ENCODE results near the gene REV3L.
"Not testable (repeated sequence)": the region's sequence is repeated elsewhere in the genome, so short reads cannot be mapped to it uniquely, and the experiment has no call there.

DNA sequence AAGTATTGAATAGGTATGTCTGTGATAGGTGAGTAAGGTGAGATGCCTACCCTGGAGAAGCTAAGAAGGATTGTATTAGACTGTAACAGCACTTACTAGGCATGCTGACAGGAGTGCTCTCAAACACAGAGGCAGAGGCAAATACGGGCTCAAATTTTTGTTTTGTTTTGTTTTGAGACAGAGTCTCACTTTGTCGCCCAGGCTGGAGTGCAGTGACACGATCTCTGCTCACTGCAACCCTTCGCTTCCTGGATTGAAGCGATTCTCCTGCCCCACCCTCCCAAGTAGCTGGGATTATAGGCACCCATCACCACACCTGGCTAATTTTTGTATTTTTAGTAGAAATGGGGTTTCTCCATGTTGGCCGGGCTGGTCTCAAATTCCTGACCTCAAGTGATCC lies 31.5 kb upstream of the REV3L start:
- TF ChIP-seq, protein P1, sequence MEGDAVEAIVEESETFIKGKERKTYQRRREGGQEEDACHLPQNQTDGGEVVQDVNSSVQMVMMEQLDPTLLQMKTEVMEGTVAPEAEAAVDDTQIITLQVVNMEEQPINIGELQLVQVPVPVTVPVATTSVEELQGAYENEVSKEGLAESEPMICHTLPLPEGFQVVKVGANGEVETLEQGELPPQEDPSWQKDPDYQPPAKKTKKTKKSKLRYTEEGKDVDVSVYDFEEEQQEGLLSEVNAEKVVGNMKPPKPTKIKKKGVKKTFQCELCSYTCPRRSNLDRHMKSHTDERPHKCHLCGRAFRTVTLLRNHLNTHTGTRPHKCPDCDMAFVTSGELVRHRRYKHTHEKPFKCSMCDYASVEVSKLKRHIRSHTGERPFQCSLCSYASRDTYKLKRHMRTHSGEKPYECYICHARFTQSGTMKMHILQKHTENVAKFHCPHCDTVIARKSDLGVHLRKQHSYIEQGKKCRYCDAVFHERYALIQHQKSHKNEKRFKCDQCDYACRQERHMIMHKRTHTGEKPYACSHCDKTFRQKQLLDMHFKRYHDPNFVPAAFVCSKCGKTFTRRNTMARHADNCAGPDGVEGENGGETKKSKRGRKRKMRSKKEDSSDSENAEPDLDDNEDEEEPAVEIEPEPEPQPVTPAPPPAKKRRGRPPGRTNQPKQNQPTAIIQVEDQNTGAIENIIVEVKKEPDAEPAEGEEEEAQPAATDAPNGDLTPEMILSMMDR (IDR thresholded peaks at IDR 0.05) = not testable (repeated sequence)
- not testable (repeated sequence) for TF ChIP-seq ZFX (IDR thresholded peaks at IDR 0.05; ENCODE audit: borderline replicate concordance)
